Measurements from ENCODE around the gene PTPRM. TPM values are rescaled to one million over a fixed set of nuclear protein-coding genes. Genes with fewer than 3 reads are reported as not detected.

Gene PTPRM
- total RNA-seq, 4 donors from 2014 or later = 170 to 198 (median 182) TPM

- no peak for DNase-seq
- Histone ChIP-seq H3K27ac (no peak overlapping the region), H3K27me3 (no peaks in the 10 kb centered on the region), H3K9me3 (no peaks in the 10 kb centered on the region), H3K36me3 (peaks cover 0 to 5% of the 10 kb centered on the region in 2 donors), H3K4me1 (peaks cover 9 to 13% of the 10 kb centered on the region in 2 donors), H3K4me3 (replicated peaks in 1 of 3) (no peak overlapping the region)
- WGBS, 2 donors = 93 to 95% methylated on average over 2 of the region's 2 CpGs
- intact Hi-C loops (cut with DNase I) = no loop called here
- TF ChIP-seq, protein P1, sequence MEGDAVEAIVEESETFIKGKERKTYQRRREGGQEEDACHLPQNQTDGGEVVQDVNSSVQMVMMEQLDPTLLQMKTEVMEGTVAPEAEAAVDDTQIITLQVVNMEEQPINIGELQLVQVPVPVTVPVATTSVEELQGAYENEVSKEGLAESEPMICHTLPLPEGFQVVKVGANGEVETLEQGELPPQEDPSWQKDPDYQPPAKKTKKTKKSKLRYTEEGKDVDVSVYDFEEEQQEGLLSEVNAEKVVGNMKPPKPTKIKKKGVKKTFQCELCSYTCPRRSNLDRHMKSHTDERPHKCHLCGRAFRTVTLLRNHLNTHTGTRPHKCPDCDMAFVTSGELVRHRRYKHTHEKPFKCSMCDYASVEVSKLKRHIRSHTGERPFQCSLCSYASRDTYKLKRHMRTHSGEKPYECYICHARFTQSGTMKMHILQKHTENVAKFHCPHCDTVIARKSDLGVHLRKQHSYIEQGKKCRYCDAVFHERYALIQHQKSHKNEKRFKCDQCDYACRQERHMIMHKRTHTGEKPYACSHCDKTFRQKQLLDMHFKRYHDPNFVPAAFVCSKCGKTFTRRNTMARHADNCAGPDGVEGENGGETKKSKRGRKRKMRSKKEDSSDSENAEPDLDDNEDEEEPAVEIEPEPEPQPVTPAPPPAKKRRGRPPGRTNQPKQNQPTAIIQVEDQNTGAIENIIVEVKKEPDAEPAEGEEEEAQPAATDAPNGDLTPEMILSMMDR (IDR thresholded peaks at IDR 0.05) = no peak
- TF ChIP-seq POLR2A (IDR thresholded peaks at IDR 0.05) = no peak
These were observed 731.1 kb downstream of the PTPRM start for GRCh38 chr18:8298186-8298585.

DNA sequence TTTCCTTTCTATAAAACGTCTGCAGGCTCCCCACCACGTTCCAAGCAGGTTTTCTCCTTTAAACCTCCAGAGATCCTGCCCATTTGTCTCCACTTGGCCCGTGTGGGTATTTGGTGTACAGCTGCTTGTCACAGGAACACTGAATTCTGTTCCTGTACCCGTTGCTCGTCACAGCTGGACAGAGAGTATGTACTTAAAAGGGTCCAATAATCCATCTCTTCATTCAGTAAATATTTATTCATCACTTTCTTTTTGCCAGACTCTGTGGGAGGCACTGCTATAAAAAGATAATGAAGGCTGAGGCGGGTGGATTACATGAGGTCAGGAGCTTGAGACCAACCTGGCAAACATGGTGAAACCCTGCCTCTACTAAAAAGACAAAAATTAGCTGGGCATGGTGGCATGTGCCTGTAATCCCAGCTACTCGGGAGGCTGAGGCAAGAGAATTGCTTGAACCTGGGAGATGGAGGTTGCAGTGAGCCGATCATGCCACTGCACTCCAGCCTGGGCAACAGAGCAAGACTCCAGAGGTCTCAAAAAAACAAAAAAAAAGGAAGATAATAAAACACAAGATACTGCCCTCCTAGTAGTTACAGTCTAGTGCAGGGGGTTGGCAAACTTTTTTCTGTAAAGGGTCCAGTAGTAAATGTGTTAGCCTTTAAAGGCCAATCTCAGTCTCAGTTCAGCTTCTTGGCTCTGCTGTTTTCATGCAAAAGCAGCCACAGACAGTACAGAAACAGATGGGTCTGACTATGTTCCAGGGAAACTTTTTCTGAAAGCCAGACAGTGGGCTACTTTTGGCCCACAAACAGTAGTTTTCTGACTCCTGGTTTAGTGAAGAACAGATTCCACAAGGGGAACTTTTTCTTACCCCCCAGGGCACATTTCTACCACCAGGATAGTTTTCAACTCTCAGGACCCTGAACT, 732.2 kb downstream of the PTPRM start:
- Histone ChIP-seq H3K9me3 (no peaks in the 10 kb centered on the region), H3K36me3 (peaks cover 0 to 5% of the 10 kb centered on the region in 2 donors), H3K27me3 (no peaks in the 10 kb centered on the region), H3K4me3 (replicated peaks in 1 of 3) (no peak overlapping the region), H3K27ac (no peak overlapping the region), H3K4me1 (peaks cover 9 to 13% of the 10 kb centered on the region in 2 donors)
- WGBS, 2 donors = 91 to 95% methylated on average over 8 of the region's 8 CpGs
- TF ChIP-seq, protein P1 (IDR thresholded peaks at IDR 0.05) = no peak
- TF ChIP-seq POLR2A (IDR thresholded peaks at IDR 0.05) = no peak
- DNase-seq = no peak
- intact Hi-C loops (cut with DNase I) = no loop called here

- Histone ChIP-seq H3K4me1 (peaks cover 9 to 13% of the 10 kb centered on the region in 2 donors), H3K27me3 (no peaks in the 10 kb centered on the region), H3K36me3 (peaks cover 0 to 5% of the 10 kb centered on the region in 2 donors), H3K4me3 (replicated peaks in 1 of 3) (no peak overlapping the region), H3K27ac (peak overlapping the region in 1 of 3 donors; percentile 66), H3K9me3 (no peaks in the 10 kb centered on the region)
- TF ChIP-seq POLR2A (IDR thresholded peaks at IDR 0.05) = no peak
- TF ChIP-seq, protein P1 (IDR thresholded peaks at IDR 0.05) = no peak
- WGBS, 2 donors = 81 to 82% methylated on average over 6 of the region's 6 CpGs
- intact Hi-C loops (cut with DNase I) = no loop called here
- DNase-seq = no peak
These were observed 733.8 kb downstream of the PTPRM start for GRCh38 chr18:8300751-8301410.

DNA sequence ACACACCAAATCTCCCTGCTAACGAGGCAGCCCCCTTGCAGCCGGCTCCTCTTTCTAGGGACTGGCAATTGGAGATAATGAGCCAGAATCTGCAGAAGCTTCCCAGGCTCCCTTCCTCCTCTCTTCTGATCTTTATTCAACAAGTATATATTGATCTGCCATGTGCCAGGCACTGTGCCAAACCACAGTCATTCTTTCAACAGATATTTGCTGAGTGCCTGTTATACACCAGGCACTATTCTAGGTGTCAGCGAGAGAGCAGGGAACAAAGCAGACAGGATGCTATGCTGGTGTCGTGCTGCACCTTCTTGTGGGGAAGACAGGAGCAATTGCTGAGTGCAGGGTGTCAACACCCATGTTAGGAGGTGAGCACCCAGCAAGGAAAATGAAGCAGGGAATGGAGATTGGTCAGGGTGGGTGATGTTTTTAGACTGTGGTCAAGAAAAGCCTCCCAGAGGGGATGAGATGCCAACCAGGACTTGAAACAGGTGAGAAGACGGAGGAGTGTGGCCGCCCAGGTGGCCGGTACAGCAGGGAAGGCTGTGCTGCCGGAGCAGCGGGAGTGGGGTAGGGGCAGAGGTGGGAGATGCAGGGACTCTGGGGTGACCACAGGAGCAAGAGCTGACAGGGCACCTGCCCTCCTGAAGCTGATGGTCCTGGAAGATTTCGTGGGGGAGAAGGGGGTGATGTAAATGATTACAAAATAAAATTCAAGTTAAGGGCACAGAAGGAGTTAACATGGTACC, 734.5 kb downstream of the PTPRM start:
- no peak for DNase-seq

More for the DNA sequence above, 734.5 kb downstream of the PTPRM start:
- Histone ChIP-seq H3K36me3 (peaks cover 0 to under 1% of the 10 kb centered on the region in 2 donors), H3K4me3 (replicated peaks in 1 of 3) (no peak overlapping the region), H3K9me3 (no peaks in the 10 kb centered on the region), H3K4me1 (peaks cover 15 to 18% of the 10 kb centered on the region in 2 donors), H3K27me3 (no peaks in the 10 kb centered on the region), H3K27ac (no peak overlapping the region)
- WGBS, 2 donors = 92 to 93% methylated on average over 10 of the region's 10 CpGs
- TF ChIP-seq POLR2A (IDR thresholded peaks at IDR 0.05) = no peak
- TF ChIP-seq, protein P1 (IDR thresholded peaks at IDR 0.05) = no peak
- intact Hi-C loops (cut with DNase I) = no loop called here
